GM12878 (cell line): ENCODE data around the gene CORO1C. TPM values are rescaled to one million over a fixed set of nuclear protein-coding genes. Genes with fewer than 3 reads are reported as not detected.

Experiments used
- ATF7 ChIP-seq: fragments of 450-650 bp; IDR thresholded peaks from 2 replicates; pipeline ENCODE4 v1.6.1; 2016; ENCODE audit warnings: low read depth, mild to moderate bottlenecking
- BRCA1 ChIP-seq: IDR thresholded peaks from 2 replicates; pipeline ENCODE4 v1.6.1; 2011; ENCODE audit warnings: low read depth, low read length, improper control_type of control experiment
- CEBPB ChIP-seq, 2 experiments: fragments of 150-350 bp in 1 of 2; IDR thresholded peaks; 2 replicates each; pipeline ENCODE4 v1.6.1; 2012 to 2014; ENCODE audit warnings: low read depth in 2 of 2, low read length in 2 of 2, borderline replicate concordance in 1 of 2, inconsistent platforms in 1 of 2
- CHD4 ChIP-seq: fragments of 200-600 bp; sonication (generic); IDR thresholded peaks from 2 replicates; pipeline ENCODE4 v1.6.1; 2016; ENCODE audit warnings: mild to moderate bottlenecking
- CREM ChIP-seq: IDR thresholded peaks from 2 replicates; pipeline ENCODE4 v1.6.1; 2014; ENCODE audit warnings: antibody characterized with exemption, low read depth
- E4F1 ChIP-seq: fragments of 450-650 bp; IDR thresholded peaks from 2 replicates; pipeline ENCODE4 v1.6.1; 2018; ENCODE audit warnings: borderline replicate concordance, mild to moderate bottlenecking; ENCODE audit not compliant: partially characterized antibody
- ETV6 ChIP-seq, 2 experiments: fragments of 450-650 bp in 1 of 2; IDR thresholded peaks in 1 of 2; conservative IDR thresholded peaks in 1 of 2; 2 replicates each; pipeline ENCODE4 v1.6.1; 2014; ENCODE audit warnings: antibody characterized with exemption in 1 of 2, borderline replicate concordance in 1 of 2, low read depth in 1 of 2, mild to moderate bottlenecking in 1 of 2, moderate library complexity in 1 of 2
- HSF1 ChIP-seq: fragments of 150-350 bp; IDR thresholded peaks from 2 replicates; pipeline ENCODE4 v1.6.1; 2014; ENCODE audit warnings: mild to moderate bottlenecking, low read depth, low read length
- KAT2A ChIP-seq: conservative IDR thresholded peaks from 2 replicates; pipeline ENCODE4 v1.6.1; 2011; ENCODE audit warnings: low read depth, low read length; ENCODE audit not compliant: control insufficient read depth
- POLR2AphosphoS5 ChIP-seq: IDR thresholded peaks from 2 replicates; pipeline ENCODE4 v1.6.1; 2011; ENCODE audit warnings: mild to moderate bottlenecking, low read length, inconsistent platforms
- RCOR1 ChIP-seq: conservative IDR thresholded peaks from 2 replicates; pipeline ENCODE4 v1.6.1; 2012; ENCODE audit warnings: low read depth, low read length, improper control_type of control experiment
- RELA ChIP-seq: fragments of 450-650 bp; IDR thresholded peaks from 2 replicates; pipeline ENCODE4 v1.8.0; 2014; ENCODE audit warnings: borderline replicate concordance; ENCODE audit not compliant: partially characterized antibody
- SMAD1 ChIP-seq: fragments of 450-650 bp; IDR thresholded peaks from 2 replicates; pipeline ENCODE4 v1.6.1; 2018; ENCODE audit warnings: mild to moderate bottlenecking, low read depth; ENCODE audit not compliant: partially characterized antibody
- TAF1 ChIP-seq: IDR thresholded peaks from 2 replicates; pipeline ENCODE4 v1.6.1; 2011; ENCODE audit warnings: mild to moderate bottlenecking, low read depth, low read length, borderline replicate concordance
- USF2 ChIP-seq: IDR thresholded peaks from 2 replicates; pipeline ENCODE4 v1.6.1; 2011; ENCODE audit warnings: low read depth, low read length, improper control_type of control experiment, borderline replicate concordance
- WRNIP1 ChIP-seq: IDR thresholded peaks from 2 replicates; pipeline ENCODE4 v1.6.1; 2011; ENCODE audit warnings: low read depth, low read length, improper control_type of control experiment, borderline replicate concordance
- ZBTB33 ChIP-seq: fragments of 450-650 bp; IDR thresholded peaks from 2 replicates; pipeline ENCODE4 v1.6.1; 2017; ENCODE audit warnings: mild to moderate bottlenecking
- polyA plus RNA-seq, 11 experiments: library from polyadenylated mRNA; depleted of rRNA in 4 of 11; unstranded in 6 of 11; stranded (reverse) in 5 of 11; fragments of >200 nt; fragmentation: Nextera tagmentation in 4 of 11; fragmentation: Illumina TruSeq in 1 of 11; extraction: Ambion mirVana in 4 of 11; extraction: Trizol in 1 of 11; gene quantifications; 1 replicate in 1 of 11; 2 replicates in 10 of 11; pipeline versions ENCODE4 v1.2.1 to v1.2.3, GENCODE V29; 2011 to 2016; ENCODE audit warnings: inconsistent platforms in 2 of 11, missing spikeins in 2 of 11, low read depth in 1 of 11
- total RNA-seq, 4 experiments: library from RNA; depleted of rRNA in 3 of 4; stranded (reverse); fragments of >200 nt in 3 of 4; fragmentation: Illumina TruSeq in 1 of 4; extraction: Trizol in 1 of 4; gene quantifications; 2 replicates each; pipeline versions ENCODE4 v1.2.1 to v1.2.3, GENCODE V29; 2013 to 2021

CORO1C gene
- total and polyA plus RNA-seq, 10 of the 15 experiments (the other 5 are each of a cell fraction or from before 2014, with no cell fraction given): 52.7 to 254 (median 171) TPM

- peak; percentile 3 for TF ChIP-seq SMAD1
- TF ChIP-seq BRCA1: no peak
- TF ChIP-seq TAF1: peak; percentile 10; the same call in 1 of the 2 replicates
- TF ChIP-seq ETV6 (conservative IDR thresholded peaks at IDR 0.05 in 1 of 2, IDR thresholded peaks at IDR 0.05 in 1 of 2; ENCODE audit: borderline replicate concordance in 1 of 2, low read depth in 1 of 2): 0 out of 4 replicates have a peak, but pooled peaks of 1 of the 2 experiments have one; percentile 43
- TF ChIP-seq WRNIP1: no peak
- peak; percentile 96; the same call in 1 of the 2 replicates for TF ChIP-seq RCOR1
- peak; percentile 80 for TF ChIP-seq POLR2AphosphoS5
- no peak for TF ChIP-seq KAT2A
- peak; percentile 92 for TF ChIP-seq CREM
- peak; percentile 100 for TF ChIP-seq RELA
- TF ChIP-seq USF2: peak; percentile 29; the same call in 1 of the 2 replicates
- TF ChIP-seq ATF7: peak; percentile 94
- TF ChIP-seq ZBTB33: no peak
- no peak for TF ChIP-seq E4F1
- no peak for TF ChIP-seq CEBPB (IDR thresholded peaks at IDR 0.05; ENCODE audit: borderline replicate concordance in 1 of 2, low read depth in 2 of 2, low read length in 2 of 2)
- no peak for TF ChIP-seq HSF1
- TF ChIP-seq CHD4: no peak
Measured at GRCh38 chr12:108616941-108617858, 114.1 kb downstream of the CORO1C start (continued).
